Skeletal muscle tissue (tissue), 4 donors: Measurements from ENCODE around the gene IFI44L. TPM values are rescaled to one million over a fixed set of nuclear protein-coding genes. Genes with fewer than 3 reads are reported as not detected.

Source experiments
- H3K27ac ChIP-seq: one replicate; pipeline ENCODE4 v1.7.0; 2013; ENCODE audit warnings: mild to moderate bottlenecking, low read depth, low read length, inconsistent platforms
- H3K27me3 ChIP-seq, 3 donors: one replicate each; pipeline ENCODE4 v1.7.0; 2013; ENCODE audit warnings: low read length in 3 of 3; ENCODE audit not compliant: control insufficient read depth in 3 of 3, insufficient read depth in 3 of 3
- H3K36me3 ChIP-seq, 3 donors: one replicate each; pipeline ENCODE4 v1.7.0; 2013; ENCODE audit warnings: low read length in 3 of 3; ENCODE audit not compliant: control insufficient read depth in 3 of 3, insufficient read depth in 3 of 3
- H3K4me1 ChIP-seq, 3 donors: one replicate each; pipeline ENCODE4 v1.7.0; 2013; ENCODE audit warnings: low read length in 3 of 3, mild to moderate bottlenecking in 3 of 3; ENCODE audit not compliant: control insufficient read depth in 3 of 3, insufficient read depth in 3 of 3
- H3K4me3 ChIP-seq, 3 donors: one replicate each; pipeline ENCODE4 v1.7.0; 2013; ENCODE audit warnings: low read length in 3 of 3
- H3K9ac ChIP-seq, 3 donors: one replicate each; pipeline ENCODE4 v1.7.0; 2013; ENCODE audit warnings: low read length in 3 of 3, mild to moderate bottlenecking in 3 of 3, moderate library complexity in 2 of 3, low read depth in 1 of 3
- H3K9me3 ChIP-seq, 3 donors: one replicate each; pipeline ENCODE4 v1.7.0; 2013; ENCODE audit warnings: low read length in 3 of 3; ENCODE audit not compliant: control insufficient read depth in 3 of 3
- total RNA-seq: library from RNA; depleted of rRNA; stranded (reverse); fragments of >200 nt; gene quantifications from one replicate; pipeline ENCODE4 v1.2.3, GENCODE V29; 2014
- donor health status: Osteomylitis.

Gene IFI44L
- total RNA-seq, 1 donor from 2014 or later = 7.3 TPM

DNA sequence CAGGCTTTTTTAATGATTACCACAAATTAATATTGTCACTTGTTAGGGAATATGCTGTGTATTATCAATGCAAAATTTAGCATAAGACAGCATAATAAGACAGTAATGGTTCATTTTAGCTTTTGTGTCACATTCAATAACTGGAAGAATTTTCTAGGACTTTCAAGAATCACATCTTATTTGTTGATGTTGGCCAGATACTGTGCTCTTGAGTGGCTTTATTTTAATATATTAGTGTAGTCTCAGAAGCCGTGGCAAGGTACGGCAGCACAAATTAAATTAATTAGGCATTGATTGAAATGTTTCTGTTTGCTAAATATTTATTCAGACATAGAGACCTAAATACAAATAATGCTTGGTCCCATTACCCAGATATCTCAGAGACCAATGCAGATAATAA lies 10.4 kb downstream of the IFI44L start:
- no peak overlapping the region for H3K27ac ChIP-seq
- no peak overlapping the region for H3K4me3 ChIP-seq
- no peaks in the 10 kb centered on the region for H3K4me1 ChIP-seq
- no peaks in the 10 kb centered on the region for H3K9me3 ChIP-seq
- no peak overlapping the region for H3K9ac ChIP-seq
- H3K36me3 ChIP-seq = no peaks in the 10 kb centered on the region
- no peaks in the 10 kb centered on the region for H3K27me3 ChIP-seq

DNA sequence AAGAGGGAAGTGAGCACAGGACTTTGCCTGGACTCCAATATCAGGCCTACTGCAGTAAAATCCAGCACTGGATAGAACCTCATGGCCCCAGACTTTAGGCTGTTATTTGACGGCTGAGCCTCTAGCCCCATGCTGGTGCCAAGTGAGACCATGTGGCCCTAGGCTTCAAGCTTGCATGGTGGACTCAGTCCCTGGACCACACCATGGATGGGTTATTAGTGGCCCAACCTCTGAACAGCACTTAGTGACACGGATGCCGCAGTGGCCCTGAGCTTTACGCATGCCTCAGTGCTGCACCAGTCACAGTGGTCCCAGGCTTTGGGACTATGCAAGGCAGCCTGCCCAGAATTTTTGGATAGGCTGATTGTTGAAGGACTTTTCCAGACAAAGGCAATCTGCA lies 13.0 kb downstream of the IFI44L start:
- no peak overlapping the region for H3K4me3 ChIP-seq
- H3K9me3 ChIP-seq = no peaks in the 10 kb centered on the region
- no peak overlapping the region for H3K27ac ChIP-seq
- H3K27me3 ChIP-seq = no peaks in the 10 kb centered on the region
- no peak overlapping the region for H3K9ac ChIP-seq
- H3K36me3 ChIP-seq = no peaks in the 10 kb centered on the region
- no peaks in the 10 kb centered on the region for H3K4me1 ChIP-seq

DNA sequence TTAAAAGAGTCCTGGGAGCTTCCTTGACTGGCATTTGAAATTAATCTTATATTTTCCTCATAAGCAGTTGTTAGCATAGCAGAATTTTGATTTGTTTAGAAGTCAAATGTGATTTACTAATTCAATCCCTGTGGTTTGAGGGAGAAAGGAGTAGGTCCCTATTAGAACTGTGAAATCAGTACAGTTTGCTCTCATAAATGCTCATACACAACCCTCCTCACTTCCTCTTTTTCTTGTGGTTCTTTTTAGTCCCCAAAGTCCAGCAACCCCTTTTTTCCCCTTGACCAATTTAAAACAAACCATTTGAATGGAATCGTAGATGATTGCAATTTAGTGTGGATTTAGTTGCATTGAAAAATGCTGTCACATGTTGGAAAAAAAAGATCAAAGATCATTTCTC lies 20.2 kb downstream of the IFI44L start:
- no peaks in the 10 kb centered on the region for H3K9me3 ChIP-seq
- H3K4me3 ChIP-seq = no peak overlapping the region
- no peak overlapping the region for H3K27ac ChIP-seq
- H3K36me3 ChIP-seq = no peaks in the 10 kb centered on the region
- no peaks in the 10 kb centered on the region for H3K4me1 ChIP-seq
- H3K9ac ChIP-seq = no peak overlapping the region
- no peaks in the 10 kb centered on the region for H3K27me3 ChIP-seq

DNA sequence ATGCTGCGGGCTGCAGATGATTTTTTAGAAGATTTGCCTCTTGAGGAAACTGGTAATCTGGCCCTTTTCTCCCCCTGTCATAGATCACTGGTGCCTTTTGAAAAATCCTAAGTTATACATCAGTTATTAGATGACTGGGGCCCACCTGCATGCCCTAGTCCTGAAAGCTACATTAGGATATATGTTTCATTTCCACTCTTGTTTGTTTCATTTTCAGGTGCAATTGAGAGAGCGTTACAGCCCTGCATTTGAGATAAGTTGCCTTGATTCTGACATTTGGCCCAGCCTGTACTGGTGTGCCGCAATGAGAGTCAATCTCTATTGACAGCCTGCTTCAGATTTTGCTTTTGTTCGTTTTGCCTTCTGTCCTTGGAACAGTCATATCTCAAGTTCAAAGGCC lies 21.3 kb downstream of the IFI44L start:
- Histone ChIP-seq H3K36me3 (no peaks in the 10 kb centered on the region), H3K9ac (no peak overlapping the region), H3K27ac (no peak overlapping the region)

DNA sequence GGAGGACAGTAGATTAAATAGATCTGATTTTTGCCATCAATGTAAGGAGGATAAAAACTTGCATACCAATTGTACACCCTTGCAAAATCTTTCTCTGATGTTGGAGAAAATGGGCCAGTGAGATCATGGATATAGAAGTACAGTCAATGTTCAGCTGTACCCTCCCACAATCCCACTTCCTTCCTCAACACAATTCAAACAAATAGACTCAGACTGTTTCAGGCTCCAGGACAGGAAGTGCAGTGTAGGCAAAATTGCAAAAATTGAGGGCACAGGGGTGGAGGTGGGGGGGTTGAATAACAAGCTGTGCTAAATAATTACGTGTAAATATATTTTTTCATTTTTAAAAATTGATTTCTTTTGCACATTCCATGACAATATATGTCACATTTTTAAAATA lies 25.5 kb downstream of the IFI44L start:
- Histone ChIP-seq H3K36me3 (no peaks in the 10 kb centered on the region), H3K27ac (no peak overlapping the region), H3K4me1 (peaks cover 0 to 5% (median 0%) of the 10 kb centered on the region in 3 donors), H3K27me3 (no peaks in the 10 kb centered on the region), H3K4me3 (no peak overlapping the region), H3K9ac (no peak overlapping the region), H3K9me3 (no peaks in the 10 kb centered on the region)

More for the DNA sequence above, 21.3 kb downstream of the IFI44L start:
- Histone ChIP-seq H3K4me3 (no peak overlapping the region), H3K27me3 (no peaks in the 10 kb centered on the region), H3K9me3 (no peaks in the 10 kb centered on the region), H3K4me1 (no peaks in the 10 kb centered on the region)

DNA sequence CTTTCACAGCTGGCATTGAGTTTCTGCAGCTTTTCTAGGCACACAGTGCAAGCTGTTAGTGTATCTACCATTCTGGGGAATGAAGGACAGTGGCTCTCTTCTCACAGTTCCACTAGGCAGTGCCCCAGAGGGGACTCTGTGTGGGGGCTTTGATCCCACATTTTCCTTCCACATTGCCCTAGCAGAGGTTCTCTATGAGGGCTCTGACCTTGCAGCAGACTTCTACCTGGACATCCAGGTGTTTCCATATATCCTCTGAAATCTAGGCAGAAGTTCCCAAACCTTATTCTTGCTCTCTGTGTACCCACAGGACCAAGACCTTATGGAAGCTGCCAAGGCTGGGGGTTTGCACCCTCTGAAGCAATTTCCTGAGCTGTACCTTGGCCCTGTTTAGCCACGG lies 27.0 kb downstream of the IFI44L start:
- Histone ChIP-seq H3K4me1 (peaks cover 0 to 9% (median 0%) of the 10 kb centered on the region in 3 donors), H3K36me3 (no peaks in the 10 kb centered on the region), H3K9me3 (no peaks in the 10 kb centered on the region), H3K27ac (no peak overlapping the region), H3K9ac (no peak overlapping the region), H3K4me3 (no peak overlapping the region), H3K27me3 (no peaks in the 10 kb centered on the region)

DNA sequence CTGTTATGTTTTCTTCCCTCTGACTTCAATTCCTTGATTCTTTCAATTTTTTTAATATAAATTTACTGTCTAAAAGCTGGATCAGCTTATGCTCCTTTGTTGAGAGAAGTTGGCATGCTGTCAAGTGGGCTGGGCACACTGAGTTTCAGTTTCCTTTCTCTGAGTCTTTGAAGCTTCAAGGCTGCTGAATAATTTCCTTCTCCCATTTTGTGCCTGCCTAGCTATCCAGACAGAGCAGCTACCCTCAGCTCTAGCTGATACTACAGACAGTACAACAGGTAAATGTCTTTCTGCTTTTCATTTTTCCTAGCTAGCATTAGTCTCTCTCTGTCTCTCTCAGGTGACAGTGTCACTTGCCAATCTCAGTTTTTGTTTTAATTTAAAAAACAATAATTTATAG lies 29.4 kb downstream of the IFI44L start, which contains the start of gene IFI44:
IFI44 (plus strand) TSS at position 204 of the 400 bp plus-strand sequence. CDS start 365 bp downstream, outside the sequence.
- Histone ChIP-seq H3K4me1 (peaks cover 0 to 9% (median 0%) of the 10 kb centered on the region in 3 donors), H3K36me3 (no peaks in the 10 kb centered on the region), H3K9ac (peak within 1 kb of the TSS in 1 of 3 donors; percentile 58), H3K27ac (no peak within 1 kb of the TSS), H3K4me3 (peak within 1 kb of the TSS; percentile 24 to 82 (median 41)), H3K9me3 (no peaks in the 10 kb centered on the region), H3K27me3 (no peaks in the 10 kb centered on the region)

DNA sequence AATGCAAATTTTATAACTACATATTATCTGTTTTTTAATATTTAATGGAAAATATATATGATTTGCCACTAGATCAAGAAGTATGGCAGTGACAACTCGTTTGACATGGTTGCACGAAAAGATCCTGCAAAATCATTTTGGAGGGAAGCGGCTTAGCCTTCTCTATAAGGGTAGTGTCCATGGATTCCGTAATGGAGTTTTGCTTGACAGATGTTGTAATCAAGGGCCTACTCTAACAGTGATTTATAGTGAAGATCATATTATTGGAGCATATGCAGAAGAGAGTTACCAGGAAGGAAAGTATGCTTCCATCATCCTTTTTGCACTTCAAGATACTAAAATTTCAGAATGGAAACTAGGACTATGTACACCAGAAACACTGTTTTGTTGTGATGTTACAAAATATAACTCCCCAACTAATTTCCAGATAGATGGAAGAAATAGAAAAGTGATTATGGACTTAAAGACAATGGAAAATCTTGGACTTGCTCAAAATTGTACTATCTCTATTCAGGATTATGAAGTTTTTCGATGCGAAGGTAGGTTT lies 29.9 kb downstream of the IFI44L start:
- Histone ChIP-seq H3K4me1 (peaks cover 0 to 9% (median 0%) of the 10 kb centered on the region in 3 donors), H3K36me3 (no peaks in the 10 kb centered on the region), H3K4me3 (peak overlapping the region; percentile 6 to 82 (median 41)), H3K27ac (no peak overlapping the region), H3K9ac (peak overlapping the region in 1 of 3 donors; percentile 58), H3K9me3 (no peaks in the 10 kb centered on the region), H3K27me3 (no peaks in the 10 kb centered on the region)

DNA sequence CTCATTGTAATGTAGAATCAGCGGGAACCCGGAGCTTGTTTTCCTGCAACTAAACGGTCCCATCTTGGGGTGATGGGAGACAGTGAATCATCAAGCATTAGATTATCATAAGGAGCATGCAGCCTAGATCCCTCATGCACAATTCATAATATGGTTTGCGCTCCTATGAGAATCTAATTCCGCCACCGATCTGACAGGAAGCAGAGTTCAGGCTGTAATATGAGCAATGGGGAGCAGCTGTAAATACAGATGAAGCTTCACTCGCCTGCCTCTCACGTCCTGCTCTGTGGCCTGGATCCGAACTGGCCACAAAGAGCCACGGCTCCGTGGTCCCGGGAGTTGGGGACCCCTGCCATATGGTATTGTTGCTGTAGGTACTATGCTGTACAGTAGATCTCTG lies 31.0 kb downstream of the IFI44L start:
- peak overlapping the region; percentile 41 to 82 (median 47) for H3K4me3 ChIP-seq
- no peaks in the 10 kb centered on the region for H3K27me3 ChIP-seq
- H3K9ac ChIP-seq = peak overlapping the region in 1 of 3 donors; percentile 17
- peaks cover 0 to 9% (median 0%) of the 10 kb centered on the region in 3 donors for H3K4me1 ChIP-seq
- H3K36me3 ChIP-seq = no peaks in the 10 kb centered on the region
- no peaks in the 10 kb centered on the region for H3K9me3 ChIP-seq
- H3K27ac ChIP-seq = no peak overlapping the region

DNA sequence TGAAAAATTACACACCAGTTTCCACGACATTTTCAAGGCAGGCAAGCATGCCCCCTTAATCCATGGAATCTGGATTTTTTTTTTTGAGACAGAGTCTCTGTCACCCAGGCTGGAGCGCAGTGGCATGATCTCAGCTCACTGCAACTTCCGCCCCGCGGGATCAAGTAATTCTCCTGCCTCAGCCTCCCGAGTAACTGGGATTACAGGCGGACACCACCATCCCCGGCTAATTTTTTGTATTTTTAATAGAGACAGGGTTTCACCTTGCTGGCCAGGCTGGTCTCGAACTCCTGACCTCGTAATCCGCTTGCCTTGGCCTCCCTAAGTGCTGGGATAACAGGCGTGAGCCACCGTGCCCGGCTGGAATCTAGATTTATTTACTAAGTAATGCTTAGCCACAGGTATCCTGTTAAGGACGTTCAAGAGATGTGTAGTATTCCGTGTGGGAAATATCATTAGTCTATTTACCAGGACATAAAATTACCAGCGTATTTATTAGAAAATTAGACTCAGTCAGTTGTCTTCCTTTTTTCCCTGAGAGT lies 31.8 kb downstream of the IFI44L start:
- Histone ChIP-seq H3K9ac (no peak overlapping the region), H3K4me3 (peak overlapping the region in 1 of 3 donors; percentile 82), H3K9me3 (no peaks in the 10 kb centered on the region), H3K27me3 (no peaks in the 10 kb centered on the region), H3K4me1 (peaks cover 0 to 9% (median 0%) of the 10 kb centered on the region in 3 donors), H3K27ac (no peak overlapping the region), H3K36me3 (no peaks in the 10 kb centered on the region)
